GM23338 (cell line): Measurements from ENCODE around the gene SOWAHB. TPM values are rescaled to one million over a fixed set of nuclear protein-coding genes. Genes with fewer than 3 reads are reported as not detected.

Experiments
- ATAC-seq: fragments of 200-7000 bp; cut with Tn5 transposase; 3 replicates; pipeline ENCODE4 v1.9.1; 2020
- DNase-seq: peaks from one replicate; pipeline ENCODE4 v3.0.0-alpha.2; 2015; ENCODE audit warnings: low spot score
- H2AFZ ChIP-seq: fragments of 200-600 bp; sonication (generic); 2 replicates; pipeline ENCODE4 v1.8.0; 2016; ENCODE audit warnings: antibody characterized with exemption, mild to moderate bottlenecking, moderate library complexity
- H3F3A ChIP-seq: fragments of 200-600 bp; sonication (generic); replicated peaks from 2 replicates; pipeline ENCODE4 v1.8.0; 2017; ENCODE audit warnings: antibody characterized with exemption, mixed run types, low read depth
- H3K27ac ChIP-seq: fragments of 200-600 bp; sonication (generic); 2 replicates; pipeline ENCODE4 v1.6.1; 2016; ENCODE audit warnings: low read depth
- H3K27me3 ChIP-seq: fragments of 200-600 bp; sonication (generic); 2 replicates; pipeline ENCODE4 v1.8.0; 2016; ENCODE audit warnings: mild to moderate bottlenecking, mixed run types, moderate library complexity; ENCODE audit not compliant: insufficient read depth
- H3K36me3 ChIP-seq: fragments of 200-600 bp; sonication (generic); 2 replicates; pipeline ENCODE4 v1.8.0; 2016; ENCODE audit warnings: mild to moderate bottlenecking; ENCODE audit not compliant: insufficient read depth
- H3K4me1 ChIP-seq: fragments of 200-600 bp; sonication (generic); 2 replicates; pipeline ENCODE4 v1.8.0; 2016; ENCODE audit warnings: mild to moderate bottlenecking, moderate library complexity; ENCODE audit not compliant: insufficient read depth
- H3K4me2 ChIP-seq: fragments of 200-600 bp; sonication (generic); 2 replicates; pipeline ENCODE4 v1.7.1; 2017; ENCODE audit warnings: mixed run types
- H3K4me3 ChIP-seq: fragments of 200-600 bp; sonication (generic); 2 replicates; pipeline ENCODE4 v1.6.1; 2016; ENCODE audit warnings: mixed run types
- H3K79me2 ChIP-seq: fragments of 200-600 bp; sonication (generic); replicated peaks from 2 replicates; pipeline ENCODE4 v1.8.0; 2017; ENCODE audit warnings: mild to moderate bottlenecking; ENCODE audit not compliant: insufficient read depth
- H3K9me2 ChIP-seq: fragments of 200-600 bp; sonication (generic); 2 replicates; pipeline ENCODE4 v1.8.0; 2017; ENCODE audit not compliant: insufficient read depth
- H4K20me1 ChIP-seq: fragments of 200-600 bp; sonication (generic); replicated peaks from 2 replicates; pipeline ENCODE4 v1.8.0; 2017; ENCODE audit warnings: mild to moderate bottlenecking; ENCODE audit not compliant: insufficient read depth
- H3K27ac Mint-ChIP-seq: 2 replicates; pipeline ENCODE4 v1.8.0; 2020; ENCODE audit warnings: inconsistent platforms, mild to moderate bottlenecking, moderate library complexity, mixed read lengths
- H3K27me3 Mint-ChIP-seq: 3 replicates; pipeline ENCODE4 v1.8.0; 2022; ENCODE audit warnings: low read depth, mild to moderate bottlenecking, moderate library complexity, mixed read lengths, inconsistent platforms; ENCODE audit not compliant: insufficient read depth, poor library complexity
- H3K36me3 Mint-ChIP-seq: 3 replicates; pipeline ENCODE4 v1.8.0; 2021; ENCODE audit warnings: low read depth, mild to moderate bottlenecking, inconsistent platforms, moderate library complexity, mixed read lengths
- H3K4me1 Mint-ChIP-seq: 3 replicates; pipeline ENCODE4 v1.8.0; 2020; ENCODE audit warnings: mild to moderate bottlenecking, inconsistent platforms, mixed read lengths
- H3K4me3 Mint-ChIP-seq: 3 replicates; pipeline ENCODE4 v1.8.0; 2021; ENCODE audit warnings: moderate library complexity, mild to moderate bottlenecking, inconsistent platforms, mixed read lengths
- H3K9me3 Mint-ChIP-seq: 3 replicates; pipeline ENCODE4 v1.8.0; 2020; ENCODE audit warnings: moderate library complexity, mild to moderate bottlenecking, inconsistent platforms, mixed read lengths
- CREB1 ChIP-seq: fragments of 250-450 bp; sonication (Bioruptor Pico); IDR thresholded peaks from 2 replicates; pipeline ENCODE4 v1.5.0; 2020; ENCODE audit warnings: low read depth, mild to moderate bottlenecking, moderate library complexity
- CTCF ChIP-seq, 2 experiments: fragments of 200-600 bp in 1 of 2; sonication (generic) in 1 of 2; conservative IDR thresholded peaks; 2 replicates each; pipeline versions ENCODE4 v1.5.1 to v1.6.1; 2016 to 2017; ENCODE audit warnings: antibody characterized with exemption in 2 of 2, low read depth in 2 of 2, mild to moderate bottlenecking in 2 of 2, moderate library complexity in 1 of 2
- EZH2 ChIP-seq: fragments of 200-600 bp; sonication (generic); IDR thresholded peaks from one replicate; pipeline ENCODE4 v1.8.0; 2017; ENCODE audit warnings: antibody characterized with exemption, mild to moderate bottlenecking, low read depth; ENCODE audit not compliant: unreplicated experiment
- EZH2phosphoT487 ChIP-seq: fragments of 200-600 bp; sonication (generic); IDR thresholded peaks from one replicate; pipeline ENCODE4 v1.8.1; 2018; ENCODE audit warnings: antibody characterized with exemption; ENCODE audit not compliant: unreplicated experiment
- JUNB ChIP-seq: IDR thresholded peaks from one replicate; pipeline ENCODE4 v1.6.1; 2016; ENCODE audit warnings: antibody characterized with exemption; ENCODE audit not compliant: unreplicated experiment
- NANOG ChIP-seq: IDR thresholded peaks from 2 replicates; pipeline ENCODE4 v1.6.1; 2016; ENCODE audit warnings: antibody characterized with exemption, borderline replicate concordance
- POLR2AphosphoS5 ChIP-seq: IDR thresholded peaks from 2 replicates; pipeline ENCODE4 v1.6.1; 2016; ENCODE audit warnings: antibody characterized with exemption, low read depth
- REST ChIP-seq: IDR thresholded peaks from one replicate; pipeline ENCODE4 v1.6.1; 2018; ENCODE audit warnings: antibody characterized with exemption; ENCODE audit not compliant: unreplicated experiment
- STAT1 ChIP-seq: IDR thresholded peaks from one replicate; pipeline ENCODE4 v1.6.1; 2016; ENCODE audit warnings: antibody characterized with exemption; ENCODE audit not compliant: unreplicated experiment
- ZNF114 ChIP-seq: fragments of 250-450 bp; sonication (Bioruptor Pico); IDR thresholded peaks from 2 replicates; pipeline ENCODE4 v1.5.0; 2020; ENCODE audit warnings: mild to moderate bottlenecking, moderate library complexity
- polyA plus RNA-seq: library from polyadenylated mRNA; unstranded; fragments of >200 nt; fragmentation: Nextera tagmentation; extraction: Ambion mirVana; gene quantifications from 2 replicates; pipeline ENCODE4 v1.2.1, GENCODE V29; 2016
- total RNA-seq: library from RNA; depleted of rRNA; stranded (reverse); fragments of >200 nt; shearing (Covaris generic); gene quantifications from 2 replicates; pipeline ENCODE4 v1.2.3, GENCODE V29; 2014
- TF ChIP-seq, protein P1 (sequence below): IDR thresholded peaks from 2 replicates; pipeline ENCODE4 v1.6.1; 2016; ENCODE audit warnings: antibody characterized with exemption

Gene SOWAHB
- total and polyA plus RNA-seq, 2 experiments from 2014 or later: 0.08 to 2.8 TPM

DNA sequence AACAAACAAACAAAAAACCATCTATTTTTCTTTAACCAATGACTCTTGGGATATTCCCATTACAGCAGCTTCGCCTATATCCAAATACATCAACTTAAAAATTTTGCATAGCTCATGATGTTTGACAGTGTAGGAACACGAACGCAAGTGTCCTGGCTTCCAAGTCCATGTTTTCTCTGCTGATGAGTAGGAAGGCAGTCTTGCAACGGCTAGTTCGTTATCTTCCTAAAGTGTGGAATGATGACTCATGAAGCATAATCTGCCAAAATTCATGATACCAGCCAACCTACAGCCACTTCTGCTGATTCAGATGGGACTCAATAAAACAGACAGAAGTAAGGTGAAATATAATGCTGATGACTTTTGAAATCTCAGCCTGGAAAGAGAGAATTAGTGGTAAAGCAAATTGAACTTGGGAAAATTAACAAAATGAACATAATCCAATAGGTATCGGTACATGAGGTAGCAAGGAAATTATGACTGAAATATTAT is 45.2 kb upstream of the SOWAHB start:
- Histone ChIP-seq H3K4me2 (no peak overlapping the region), H3K27me3 (peaks cover 13% of the 10 kb centered on the region), H3K4me1 (peaks cover 9% of the 10 kb centered on the region), H4K20me1 (0 out of 2 replicates have a peak, but pooled peaks cover 8% of the 10 kb centered on the region), H3F3A (no peaks in the 10 kb centered on the region), H2AFZ (no peak overlapping the region), H3K79me2 (peaks cover 12% of the 10 kb centered on the region; the same call in 1 of the 2 replicates), H3K9me2 (no peaks in the 10 kb centered on the region), H3K27ac (no peak overlapping the region), H3K36me3 (no peaks in the 10 kb centered on the region), H3K4me3 (no peak overlapping the region)
- H3K4me1 Mint-ChIP-seq: peaks cover 6% of the 10 kb centered on the region; the same call in 1 of the 3 replicates
- peaks cover 9% of the 10 kb centered on the region for H3K27me3 Mint-ChIP-seq
- DNase-seq (no peak), ATAC-seq (no peak)
- H3K9me3 Mint-ChIP-seq: no peaks in the 10 kb centered on the region
- H3K36me3 Mint-ChIP-seq: peaks cover 15% of the 10 kb centered on the region; the same call in 1 of the 3 replicates
- H3K4me3 Mint-ChIP-seq: no peak overlapping the region
- TF ChIP-seq EZH2phosphoT487: no peak
- H3K27ac Mint-ChIP-seq: no peak overlapping the region

GRCh38 chr4:76939184-76939583 is 41.2 kb upstream of the SOWAHB start:
- peaks cover 10% of the 10 kb centered on the region; the same call in 1 of the 3 replicates for H3K36me3 Mint-ChIP-seq
- H3K27ac Mint-ChIP-seq: no peak overlapping the region
- no peaks in the 10 kb centered on the region for H3K27me3 ChIP-seq
- ATAC-seq (no peak), DNase-seq (no peak)
- no peaks in the 10 kb centered on the region for H3K4me1 ChIP-seq
- no peaks in the 10 kb centered on the region for H3K36me3 ChIP-seq
- no peaks in the 10 kb centered on the region for H3K4me1 Mint-ChIP-seq
- no peaks in the 10 kb centered on the region for H3K79me2 ChIP-seq
- no peak overlapping the region for H3K27ac ChIP-seq
- H2AFZ ChIP-seq: no peak overlapping the region
- H3K4me3 ChIP-seq: no peak overlapping the region
- no peaks in the 10 kb centered on the region for H4K20me1 ChIP-seq
- no peaks in the 10 kb centered on the region for H3K9me2 ChIP-seq
- no peaks in the 10 kb centered on the region for H3K27me3 Mint-ChIP-seq
- H3K4me2 ChIP-seq: no peak overlapping the region
- H3K9me3 Mint-ChIP-seq: no peaks in the 10 kb centered on the region
- H3K4me3 Mint-ChIP-seq: no peak overlapping the region
- H3F3A ChIP-seq: no peaks in the 10 kb centered on the region
- TF ChIP-seq ZNF114 (CRISPR knock-in tag) (no peak), JUNB (no peak), EZH2 (no peak), STAT1 (no peak), CTCF (conservative IDR thresholded peaks at IDR 0.05; ENCODE audit: low read depth in 2 of 2) (no peak), POLR2AphosphoS5 (no peak), NANOG (no peak), EZH2phosphoT487 (no peak), CREB1 (CRISPR knock-in tag) (no peak), REST (no peak)
- TF ChIP-seq, protein P1, sequence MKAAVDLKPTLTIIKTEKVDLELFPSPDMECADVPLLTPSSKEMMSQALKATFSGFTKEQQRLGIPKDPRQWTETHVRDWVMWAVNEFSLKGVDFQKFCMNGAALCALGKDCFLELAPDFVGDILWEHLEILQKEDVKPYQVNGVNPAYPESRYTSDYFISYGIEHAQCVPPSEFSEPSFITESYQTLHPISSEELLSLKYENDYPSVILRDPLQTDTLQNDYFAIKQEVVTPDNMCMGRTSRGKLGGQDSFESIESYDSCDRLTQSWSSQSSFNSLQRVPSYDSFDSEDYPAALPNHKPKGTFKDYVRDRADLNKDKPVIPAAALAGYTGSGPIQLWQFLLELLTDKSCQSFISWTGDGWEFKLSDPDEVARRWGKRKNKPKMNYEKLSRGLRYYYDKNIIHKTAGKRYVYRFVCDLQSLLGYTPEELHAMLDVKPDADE: no peak
